ENCODE results near the gene RPL12.

RPL12 gene

DNA sequence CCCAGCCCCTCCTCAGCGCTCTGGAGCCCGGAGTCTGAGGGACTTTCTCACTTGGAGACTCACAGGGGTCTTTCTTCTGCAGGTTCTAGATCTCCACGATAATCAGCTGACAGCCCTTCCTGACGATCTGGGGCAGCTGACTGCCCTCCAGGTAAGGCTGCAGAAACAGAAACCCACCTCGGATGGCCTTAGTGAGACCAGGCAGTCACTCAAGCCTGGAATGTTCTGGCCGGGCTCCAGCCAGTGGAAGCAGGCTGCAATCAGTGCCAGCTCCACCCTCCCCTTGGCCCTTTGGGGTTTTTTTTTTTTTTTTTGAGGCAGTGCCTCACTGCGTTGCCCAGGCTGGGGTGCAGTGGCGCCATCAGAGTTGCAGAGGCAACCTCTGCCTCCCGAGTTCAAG is 7.7 kb upstream of the RPL12 start:
- H3K36me3 ChIP-seq (ENCODE audit: insufficient read depth, low read length) = peaks cover 9% of the 10 kb centered on the region; the same call in 1 of the 2 replicates
- no peak overlapping the region for H3K27ac ChIP-seq
- DNase-seq (ENCODE audit: low read depth, low spot score) = no peak
- no peak overlapping the region for H3K4me3 ChIP-seq
- no peaks in the 10 kb centered on the region for H3K9me3 ChIP-seq (ENCODE audit: low read depth, low read length)
- TF ChIP-seq FOXP2 (optimal IDR thresholded peaks at IDR 0.05; ENCODE audit: control extremely low read depth, extremely low read length, insufficient read depth) (no peak), POLR2AphosphoS5 (IDR thresholded peaks at IDR 0.05; ENCODE audit: borderline replicate concordance, low read depth, low read length) (no peak), EZH2 (IDR thresholded peaks at IDR 0.05) (no peak)
- no peak overlapping the region for H3K9ac ChIP-seq (ENCODE audit: insufficient read length)

DNA sequence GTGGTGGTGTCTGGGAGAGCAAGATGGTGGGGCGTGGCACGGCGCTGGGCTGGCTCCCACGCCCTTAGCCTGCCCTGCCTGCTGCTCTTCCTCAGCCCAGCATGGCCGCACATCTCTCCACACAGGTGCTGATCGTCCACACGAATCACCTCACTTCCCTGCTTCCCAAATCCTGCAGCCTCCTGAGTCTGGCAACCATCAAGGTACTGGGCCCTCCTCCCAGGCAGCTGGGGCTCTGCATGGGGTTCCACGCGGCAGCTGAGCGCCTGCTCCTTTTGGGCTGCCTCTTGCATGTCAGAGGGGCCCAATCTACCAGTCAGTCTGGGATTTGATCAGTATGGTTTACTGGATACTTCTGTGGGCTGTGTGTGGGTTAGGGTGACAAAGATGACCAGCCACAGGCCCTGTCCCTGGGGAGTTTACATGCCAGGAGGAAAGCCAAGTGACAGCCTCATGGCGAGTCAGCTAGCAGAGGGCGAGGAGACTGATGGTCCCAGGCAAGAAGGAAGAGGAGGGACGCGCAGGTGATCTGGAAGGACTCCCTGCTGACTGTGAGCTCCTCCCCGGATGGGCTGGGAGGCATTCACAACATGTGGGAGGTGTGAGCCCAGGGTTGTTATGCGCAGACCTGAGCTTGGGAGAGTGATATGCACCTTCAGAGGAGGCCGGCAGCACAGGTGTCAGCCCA is 6.1 kb upstream of the RPL12 start:
- no peak for TF ChIP-seq FOXP2 (optimal IDR thresholded peaks at IDR 0.05; ENCODE audit: control extremely low read depth, extremely low read length, insufficient read depth)
- TF ChIP-seq EZH2 (IDR thresholded peaks at IDR 0.05) = no peak
- no peak for TF ChIP-seq POLR2AphosphoS5 (IDR thresholded peaks at IDR 0.05; ENCODE audit: borderline replicate concordance, low read depth, low read length)

DNA sequence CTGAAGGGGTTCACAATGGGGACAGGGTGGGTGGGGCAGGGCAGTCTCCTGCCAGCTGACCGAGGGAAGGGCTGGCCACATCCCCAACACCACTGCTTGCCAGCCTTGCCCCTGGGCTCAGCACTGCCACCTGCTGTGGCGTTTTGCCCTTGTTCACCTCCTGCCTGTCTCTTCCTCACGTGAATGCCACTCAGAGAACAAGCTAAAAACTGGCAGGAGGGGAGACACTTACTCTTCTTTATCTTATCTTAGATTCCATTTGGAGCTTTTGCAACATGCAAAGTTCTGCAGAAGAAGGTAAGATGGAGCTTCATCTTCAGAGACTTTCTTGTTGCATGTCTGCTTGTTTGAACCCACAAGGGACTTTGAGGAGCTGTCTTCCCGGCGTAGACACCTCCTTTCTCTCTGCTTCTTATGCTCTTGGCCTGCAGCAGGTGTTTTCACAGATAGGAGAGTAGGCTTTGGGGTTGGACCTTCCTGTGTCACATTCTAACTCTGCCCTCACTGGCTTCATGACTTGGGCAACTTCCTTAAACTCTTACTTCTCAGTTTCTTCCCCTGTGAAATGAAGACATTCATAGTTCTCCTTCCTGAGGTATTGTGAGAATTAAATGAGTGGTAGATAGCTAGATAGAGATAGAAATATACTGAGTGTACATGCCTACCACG is 4.3 kb upstream of the RPL12 start:
- Histone ChIP-seq H3K9me3 (ENCODE audit: low read depth, low read length) (no peaks in the 10 kb centered on the region), H3K4me3 (no peak overlapping the region), H3K27ac (no peak overlapping the region), H3K9ac (ENCODE audit: insufficient read length) (no peak overlapping the region), H3K36me3 (ENCODE audit: insufficient read depth, low read length) (peaks cover 9% of the 10 kb centered on the region)
- DNase-seq (ENCODE audit: low read depth, low spot score) = no peak
- TF ChIP-seq EZH2 (IDR thresholded peaks at IDR 0.05) = no peak
- no peak for TF ChIP-seq FOXP2 (optimal IDR thresholded peaks at IDR 0.05; ENCODE audit: control extremely low read depth, extremely low read length, insufficient read depth)
- no peak for TF ChIP-seq POLR2AphosphoS5 (IDR thresholded peaks at IDR 0.05; ENCODE audit: borderline replicate concordance, low read depth, low read length)

More for the DNA sequence above, 6.1 kb upstream of the RPL12 start:
- H3K4me3 ChIP-seq = no peak overlapping the region
- no peak overlapping the region for H3K9ac ChIP-seq (ENCODE audit: insufficient read length)
- no peak overlapping the region for H3K27ac ChIP-seq
- no peaks in the 10 kb centered on the region for H3K9me3 ChIP-seq (ENCODE audit: low read depth, low read length)
- no peak for DNase-seq (ENCODE audit: low read depth, low spot score)
- H3K36me3 ChIP-seq (ENCODE audit: insufficient read depth, low read length) = peaks cover 9% of the 10 kb centered on the region; the same call in 1 of the 2 replicates

DNA sequence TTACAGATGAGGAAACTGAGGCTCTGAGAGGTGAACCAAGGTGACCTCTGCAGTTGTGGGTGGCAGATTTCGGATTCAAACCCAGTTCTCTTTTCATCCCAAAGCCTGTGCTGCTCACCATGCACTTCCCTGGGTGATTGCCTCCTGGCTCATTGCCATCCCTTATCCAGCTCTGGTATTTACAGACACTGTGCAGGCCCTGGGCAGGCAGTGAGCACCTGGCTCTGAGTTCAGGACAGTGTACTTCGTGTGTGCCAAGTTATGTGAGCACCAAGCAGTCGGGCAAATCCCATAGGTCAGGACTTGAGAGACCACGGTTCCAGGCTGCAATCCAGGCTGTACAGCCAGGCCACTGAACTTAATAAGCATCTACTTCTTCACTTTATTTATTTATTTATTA is 1.5 kb upstream of the RPL12 start:
- no peak overlapping the region for H3K9ac ChIP-seq (ENCODE audit: insufficient read length)
- H3K27ac ChIP-seq = no peak overlapping the region
- peak overlapping the region; percentile 98 for H3K4me3 ChIP-seq
- peaks cover 37% of the 10 kb centered on the region for H3K36me3 ChIP-seq (ENCODE audit: insufficient read depth, low read length)
- no peaks in the 10 kb centered on the region for H3K9me3 ChIP-seq (ENCODE audit: low read depth, low read length)
- TF ChIP-seq EZH2 (IDR thresholded peaks at IDR 0.05) (no peak), POLR2AphosphoS5 (IDR thresholded peaks at IDR 0.05; ENCODE audit: borderline replicate concordance, low read depth, low read length) (no peak), FOXP2 (optimal IDR thresholded peaks at IDR 0.05; ENCODE audit: control extremely low read depth, extremely low read length, insufficient read depth) (no peak)
- no peak for DNase-seq (ENCODE audit: low read depth, low spot score)

DNA sequence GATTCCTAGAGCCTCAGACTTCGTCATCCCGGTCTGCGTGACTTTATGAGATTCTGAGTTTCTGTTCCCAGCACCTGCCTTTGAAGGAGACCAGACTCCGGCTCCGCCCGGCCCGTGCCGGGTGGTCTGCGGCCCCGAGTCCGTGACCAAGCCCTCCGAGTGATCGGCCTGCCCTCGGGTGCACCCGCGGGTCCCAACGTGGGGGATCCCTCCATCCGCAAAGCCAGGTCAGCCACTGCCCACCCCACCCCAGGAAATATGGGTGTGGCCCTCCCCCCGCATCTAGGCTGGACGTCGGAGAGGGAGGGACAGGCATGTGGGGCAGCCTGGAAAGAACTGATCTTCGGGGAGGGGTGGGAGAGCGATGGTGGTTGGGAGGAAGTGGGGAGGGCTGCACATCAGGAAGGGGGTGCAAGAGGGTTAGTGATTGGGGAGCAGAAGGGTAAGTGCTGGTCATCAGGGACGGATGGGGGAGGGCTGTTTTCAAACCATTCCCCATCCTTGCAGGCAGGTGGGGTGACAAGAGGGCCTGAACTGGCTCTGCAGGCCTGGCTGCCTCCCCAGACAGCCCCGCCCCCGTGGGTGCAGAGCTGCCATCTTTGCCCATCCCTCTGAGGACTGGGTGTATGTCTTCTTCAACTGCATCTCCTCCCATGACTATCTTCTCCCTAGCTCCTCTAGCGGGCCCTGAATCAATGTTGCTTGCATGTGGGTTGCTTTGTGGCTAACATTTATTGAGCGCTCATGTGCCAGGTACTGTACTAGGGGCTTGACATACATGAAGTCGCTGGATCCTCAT is 851 bp upstream of the RPL12 start:
- peak overlapping the region; percentile 98 for H3K4me3 ChIP-seq
- peak overlapping the region; percentile 54; the same call in 1 of the 2 replicates for H3K27ac ChIP-seq
- no peak for DNase-seq (ENCODE audit: low read depth, low spot score)
- no peaks in the 10 kb centered on the region for H3K9me3 ChIP-seq (ENCODE audit: low read depth, low read length)
- H3K36me3 ChIP-seq (ENCODE audit: insufficient read depth, low read length) = peaks cover 41% of the 10 kb centered on the region
- TF ChIP-seq EZH2 (IDR thresholded peaks at IDR 0.05) (no peak), POLR2AphosphoS5 (IDR thresholded peaks at IDR 0.05; ENCODE audit: borderline replicate concordance, low read depth, low read length) (no peak), FOXP2 (optimal IDR thresholded peaks at IDR 0.05; ENCODE audit: control extremely low read depth, extremely low read length, insufficient read depth) (no peak)
- H3K9ac ChIP-seq (ENCODE audit: insufficient read length) = peak overlapping the region; percentile 87

DNA sequence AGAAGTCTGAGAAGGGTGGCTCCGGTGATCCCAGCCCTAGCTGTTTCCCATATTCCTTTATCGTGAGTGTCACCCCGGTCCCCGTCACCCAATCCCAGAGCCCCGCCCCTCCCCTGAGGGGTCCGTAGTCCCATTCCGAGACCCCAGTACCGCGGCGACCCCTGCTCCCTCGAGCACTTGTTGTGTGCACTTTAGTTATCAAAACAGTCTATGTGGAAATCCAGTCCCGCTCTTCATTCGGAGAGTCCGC is 327 bp upstream of the RPL12 start:
- peaks cover 45% of the 10 kb centered on the region for H3K36me3 ChIP-seq (ENCODE audit: insufficient read depth, low read length)
- TF ChIP-seq POLR2AphosphoS5 (IDR thresholded peaks at IDR 0.05; ENCODE audit: borderline replicate concordance, low read depth, low read length) (no peak), FOXP2 (optimal IDR thresholded peaks at IDR 0.05; ENCODE audit: control extremely low read depth, extremely low read length, insufficient read depth) (no peak), EZH2 (IDR thresholded peaks at IDR 0.05) (no peak)
- no peaks in the 10 kb centered on the region for H3K9me3 ChIP-seq (ENCODE audit: low read depth, low read length)
- peak overlapping the region; percentile 54; the same call in 1 of the 2 replicates for H3K27ac ChIP-seq
- no peak for DNase-seq (ENCODE audit: low read depth, low spot score)
- peak overlapping the region; percentile 87 for H3K9ac ChIP-seq (ENCODE audit: insufficient read length)
- peak overlapping the region; percentile 98 for H3K4me3 ChIP-seq

DNA sequence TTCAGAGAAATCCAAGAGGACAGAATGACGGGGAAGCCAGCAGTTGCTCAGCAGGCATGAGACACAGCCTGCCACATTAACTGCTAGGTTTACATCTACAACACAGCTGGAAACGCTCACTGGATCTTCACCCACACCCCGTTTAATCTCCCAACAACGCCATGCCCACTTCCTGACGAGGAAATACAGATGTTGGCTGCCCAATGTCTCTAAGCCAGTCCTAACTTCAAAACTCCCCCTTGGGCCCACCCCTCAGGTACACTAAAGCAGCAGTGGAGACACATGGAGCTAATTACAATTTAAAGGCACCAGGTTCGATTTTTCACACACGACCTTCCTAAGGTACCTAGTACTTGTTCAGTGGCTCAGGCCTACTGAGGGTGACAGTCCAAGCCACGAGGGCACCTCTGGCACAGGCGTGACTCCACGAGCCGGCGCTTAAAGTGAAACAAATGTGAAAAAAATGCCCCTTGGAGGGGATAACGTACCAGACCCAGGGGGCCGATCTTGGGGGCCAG is 904 bp downstream of the RPL12 start:
- Histone ChIP-seq H3K9me3 (ENCODE audit: low read depth, low read length) (no peaks in the 10 kb centered on the region), H3K36me3 (ENCODE audit: insufficient read depth, low read length) (peaks cover 57% of the 10 kb centered on the region), H3K9ac (ENCODE audit: insufficient read length) (peak overlapping the region; percentile 100), H3K4me3 (peak overlapping the region; percentile 98), H3K27ac (peak overlapping the region; percentile 97)
- no peak for DNase-seq (ENCODE audit: low read depth, low spot score)
- no peak for TF ChIP-seq EZH2 (IDR thresholded peaks at IDR 0.05)
- no peak; the same call in 1 of the 2 replicates for TF ChIP-seq POLR2AphosphoS5 (IDR thresholded peaks at IDR 0.05; ENCODE audit: borderline replicate concordance, low read depth, low read length)
- no peak for TF ChIP-seq FOXP2 (optimal IDR thresholded peaks at IDR 0.05; ENCODE audit: control extremely low read depth, extremely low read length, insufficient read depth)

All from SK-N-MC (cell line).